ENCODE measurements around the gene OR10S1.
"Not testable (repeated sequence)": the region's sequence is repeated elsewhere in the genome, so short reads cannot be mapped to it uniquely, and the experiment has no call there.

The OR10S1 gene, protein sequence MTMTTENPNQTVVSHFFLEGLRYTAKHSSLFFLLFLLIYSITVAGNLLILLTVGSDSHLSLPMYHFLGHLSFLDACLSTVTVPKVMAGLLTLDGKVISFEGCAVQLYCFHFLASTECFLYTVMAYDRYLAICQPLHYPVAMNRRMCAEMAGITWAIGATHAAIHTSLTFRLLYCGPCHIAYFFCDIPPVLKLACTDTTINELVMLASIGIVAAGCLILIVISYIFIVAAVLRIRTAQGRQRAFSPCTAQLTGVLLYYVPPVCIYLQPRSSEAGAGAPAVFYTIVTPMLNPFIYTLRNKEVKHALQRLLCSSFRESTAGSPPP

DNA sequence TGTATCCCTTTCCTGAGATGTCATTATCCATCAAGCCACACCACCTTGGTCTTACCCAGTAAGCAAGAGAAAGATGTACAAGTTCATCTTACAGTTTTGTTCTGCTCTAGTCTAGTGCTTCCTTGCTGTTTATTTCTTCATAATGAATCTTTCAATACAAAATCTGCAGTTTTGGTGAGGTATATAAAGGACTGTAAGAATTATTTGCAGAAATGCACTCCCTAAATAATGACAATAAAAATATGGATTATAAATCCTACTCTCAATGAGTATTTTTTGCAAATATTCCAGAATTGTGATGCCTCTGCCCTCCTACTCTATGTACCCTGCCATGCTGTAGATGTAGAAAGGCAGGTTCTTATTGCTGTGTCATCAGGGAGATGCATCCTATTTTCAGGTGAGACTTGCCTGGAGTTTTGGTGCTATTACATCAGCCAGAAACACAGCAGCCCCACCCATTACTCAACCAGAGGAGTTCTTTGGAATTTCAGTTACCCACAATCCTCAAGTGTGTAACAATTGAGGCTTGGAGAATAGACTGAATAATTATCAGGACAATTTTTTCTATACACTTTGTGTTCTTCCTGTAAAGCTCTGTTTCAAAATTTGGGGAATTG, at the start of gene OR10S1:
OR10S1 (minus strand) TSS at position 51 of the 617 bp plus-strand sequence. CDS start 117 bp downstream, outside the sequence.
- no peak for DNase-seq

DNA sequence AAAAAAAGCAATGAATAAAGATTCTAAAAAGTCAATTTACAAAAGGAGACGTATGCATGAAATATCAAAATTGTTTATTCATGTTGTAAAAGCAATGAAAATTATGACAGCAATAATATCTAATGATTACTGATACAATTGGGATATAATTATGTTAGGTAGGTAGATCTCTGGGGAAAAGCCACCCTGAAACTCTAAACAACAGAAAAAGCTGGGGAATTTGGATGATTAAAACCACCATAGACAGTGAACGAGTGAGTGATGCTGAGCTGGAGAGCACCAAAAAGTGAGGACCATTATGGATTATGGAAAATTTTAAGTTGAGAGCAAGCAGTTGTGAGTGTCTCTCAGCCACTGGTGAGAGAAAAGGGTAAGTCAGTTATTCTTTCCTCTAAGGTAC, 48.9 kb upstream of the OR10S1 start, which contains the start of gene OR10G8:
OR10G8 (plus strand) TSS at position 301 of the 400 bp plus-strand sequence. CDS start 2,825 bp downstream, outside the sequence.
- DNase-seq = no peak

DNA sequence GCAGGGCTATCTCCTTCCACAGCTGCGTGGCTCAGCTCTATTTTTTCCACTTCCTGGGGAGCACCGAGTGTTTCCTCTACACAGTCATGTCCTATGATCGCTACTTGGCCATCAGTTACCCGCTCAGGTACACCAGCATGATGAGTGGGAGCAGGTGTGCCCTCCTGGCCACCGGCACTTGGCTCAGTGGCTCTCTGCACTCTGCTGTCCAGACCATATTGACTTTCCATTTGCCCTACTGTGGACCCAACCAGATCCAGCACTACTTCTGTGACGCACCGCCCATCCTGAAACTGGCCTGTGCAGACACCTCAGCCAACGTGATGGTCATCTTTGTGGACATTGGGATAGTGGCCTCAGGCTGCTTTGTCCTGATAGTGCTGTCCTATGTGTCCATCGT, 38.3 kb upstream of the OR10S1 start:
- not testable (repeated sequence) for DNase-seq

DNA sequence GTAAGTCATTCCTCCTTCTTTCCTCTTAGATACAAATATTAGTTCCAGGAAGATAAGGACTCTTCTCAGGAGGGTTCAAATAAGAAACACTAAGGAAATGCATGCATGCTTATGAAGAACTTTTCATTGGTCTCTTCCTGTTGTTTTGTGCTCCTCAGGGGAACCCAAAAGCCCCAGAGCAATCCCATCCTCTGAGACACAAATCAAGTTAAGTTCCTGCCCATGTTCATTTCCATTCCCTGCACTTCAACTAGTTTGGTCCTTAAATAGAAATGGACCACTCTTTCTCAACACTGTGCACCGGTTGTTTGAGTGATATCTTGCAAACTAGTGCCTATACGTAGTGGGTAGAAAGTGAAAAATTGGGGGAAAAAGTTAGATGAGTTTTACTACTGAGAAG, 35.1 kb upstream of the OR10S1 start, which contains the start of gene OR10G4:
OR10G4 (plus strand) TSS at position 301 of the 400 bp plus-strand sequence. CDS start 2,578 bp downstream, outside the sequence.
- DNase-seq = no peak

DNA sequence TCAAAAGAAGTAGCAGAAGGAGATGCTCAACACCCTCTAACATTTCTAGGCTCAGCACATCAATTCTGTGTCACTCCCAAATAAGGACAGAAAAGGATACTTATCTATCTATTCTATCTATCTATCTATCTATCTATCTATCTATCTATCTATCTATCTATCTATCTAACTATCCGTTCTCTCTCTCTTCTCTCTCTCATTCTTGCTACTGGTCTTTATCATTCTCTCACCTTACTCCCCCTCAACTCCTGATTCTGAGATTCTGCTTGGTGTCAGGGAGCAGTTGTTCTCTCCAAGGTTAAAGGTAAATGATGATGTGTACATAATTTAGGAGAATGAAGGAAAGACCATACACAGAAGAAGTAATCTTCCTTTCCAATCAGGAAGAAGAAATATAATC, 17.5 kb upstream of the OR10S1 start, which contains the start of gene OR10G6:
OR10G6 (minus strand) TSS at position 43 of the 400 bp plus-strand sequence; CDS start at position 43, 0 bp downstream.
- no peak for DNase-seq

DNA sequence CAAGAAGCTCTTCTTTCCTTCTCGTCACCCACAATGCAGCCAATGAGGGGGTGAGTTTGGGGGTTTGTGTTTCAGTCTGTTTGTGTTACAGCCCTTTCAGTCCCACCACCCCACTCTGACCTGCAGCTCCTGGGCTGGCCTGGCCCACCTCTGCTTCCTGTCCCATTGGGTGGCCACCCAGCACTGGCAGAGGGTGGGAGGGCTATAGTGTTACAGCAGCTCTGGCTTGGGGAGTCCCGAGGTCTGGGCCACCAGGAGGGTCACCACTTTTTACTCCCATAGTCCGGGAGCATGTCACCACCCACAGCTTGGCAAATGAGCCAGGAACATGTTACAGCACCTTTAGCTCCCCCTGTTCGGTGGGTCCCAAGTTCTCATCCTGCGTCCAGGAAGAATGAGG, 1.7 kb upstream of the OR10S1 start:
- DNase-seq = no peak

DNA sequence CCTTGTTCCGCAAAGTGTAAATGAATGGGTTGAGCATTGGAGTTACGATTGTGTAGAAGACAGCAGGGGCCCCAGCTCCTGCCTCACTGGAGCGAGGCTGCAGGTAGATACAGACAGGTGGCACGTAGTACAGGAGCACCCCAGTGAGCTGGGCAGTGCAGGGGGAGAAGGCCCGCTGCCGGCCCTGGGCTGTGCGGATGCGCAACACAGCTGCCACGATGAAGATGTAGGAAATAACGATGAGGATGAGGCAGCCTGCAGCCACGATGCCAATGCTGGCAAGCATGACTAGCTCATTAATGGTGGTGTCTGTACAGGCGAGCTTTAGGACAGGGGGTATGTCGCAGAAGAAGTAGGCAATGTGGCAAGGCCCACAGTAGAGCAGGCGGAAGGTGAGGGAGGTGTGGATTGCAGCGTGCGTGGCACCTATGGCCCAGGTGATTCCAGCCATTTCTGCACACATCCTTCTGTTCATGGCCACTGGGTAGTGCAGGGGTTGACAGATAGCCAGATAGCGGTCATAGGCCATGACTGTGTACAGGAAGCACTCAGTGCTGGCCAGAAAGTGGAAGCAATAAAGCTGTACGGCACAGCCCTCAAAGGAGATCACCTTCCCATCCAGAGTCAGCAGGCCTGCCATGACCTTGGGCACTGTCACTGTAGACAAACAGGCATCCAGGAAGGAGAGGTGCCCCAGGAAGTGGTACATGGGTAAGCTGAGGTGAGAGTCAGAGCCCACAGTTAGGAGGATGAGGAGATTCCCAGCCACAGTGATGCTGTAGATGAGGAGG, 616 bp downstream of the OR10S1 start:
- DNase-seq = no peak

DNA sequence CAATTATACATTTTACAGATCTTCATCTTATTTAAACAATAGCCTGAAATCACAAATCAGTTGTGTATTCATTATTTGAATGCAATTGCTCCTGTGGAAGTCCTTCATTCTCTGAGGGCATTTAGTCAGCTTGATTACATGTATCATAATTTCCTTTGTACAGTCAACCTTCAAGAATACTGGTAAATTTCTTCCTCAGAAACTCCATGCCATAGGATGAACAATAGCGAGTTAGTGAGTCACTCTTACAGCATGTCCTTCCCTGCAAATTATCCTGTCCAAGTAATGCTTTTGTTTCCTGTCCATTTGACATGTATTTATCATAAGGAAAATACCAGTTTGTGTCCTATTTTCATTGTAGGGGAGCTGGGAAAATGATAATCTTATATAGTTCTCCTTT, 3.8 kb downstream of the OR10S1 start:
- DNase-seq = no peak

DNA sequence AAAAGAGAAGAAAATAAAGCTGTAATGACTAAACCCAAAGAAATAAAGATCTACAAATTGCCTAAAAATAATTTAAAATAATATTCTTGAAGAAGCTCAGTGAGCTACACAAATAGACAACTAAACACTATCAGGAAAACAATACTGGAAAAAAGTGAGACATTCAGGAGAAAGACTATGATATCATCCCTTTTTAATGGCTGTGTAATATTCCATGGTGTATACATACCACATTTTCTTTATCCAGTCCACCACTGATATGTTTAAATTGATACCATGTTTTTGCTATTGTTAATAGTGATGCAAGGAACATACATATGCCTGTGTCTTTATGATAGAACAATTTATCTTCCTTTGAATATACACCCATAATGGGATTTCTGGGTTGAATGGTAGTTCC, 20.8 kb downstream of the OR10S1 start:
- no peak for DNase-seq

DNA sequence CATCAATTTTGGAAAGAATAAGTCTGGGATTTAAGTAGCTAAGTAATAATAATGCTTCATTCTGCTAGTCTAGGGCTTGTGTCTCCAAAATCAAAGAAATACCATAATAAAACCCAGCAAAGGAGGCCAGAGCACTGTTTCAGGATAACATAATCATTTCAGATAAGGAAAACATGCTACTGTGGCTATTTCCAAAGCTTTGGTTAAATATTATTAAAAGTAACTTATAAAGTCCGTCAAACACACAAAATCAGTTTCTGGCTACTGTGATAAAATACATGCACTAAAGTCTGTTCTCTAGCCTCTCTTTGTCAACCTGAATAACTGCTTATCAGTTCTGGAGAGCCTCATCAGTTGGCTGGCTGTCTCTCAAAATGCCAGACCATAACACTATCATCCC, 32.4 kb downstream of the OR10S1 start:
- no peak for DNase-seq

DNA sequence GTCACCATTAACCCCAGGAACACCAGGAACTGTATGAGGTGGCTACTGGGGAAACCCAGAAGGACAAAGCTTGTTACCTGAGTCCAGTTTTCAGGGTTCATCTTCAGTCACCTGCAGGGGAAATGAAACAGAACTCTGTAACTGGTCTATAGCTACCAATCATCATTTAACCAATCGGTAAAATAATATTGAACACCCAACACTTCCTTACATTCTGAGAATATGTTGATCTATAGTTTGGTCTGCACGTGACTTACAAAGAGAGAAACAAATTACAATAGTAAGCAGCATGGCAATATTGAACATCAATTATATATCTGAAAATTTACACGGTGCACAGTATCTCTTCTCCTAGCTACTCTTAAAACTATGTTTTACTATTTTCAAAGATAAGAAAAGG, 33.8 kb downstream of the OR10S1 start, which contains the start of gene OR6T1:
OR6T1 (minus strand) TSS at position 101 of the 400 bp plus-strand sequence; CDS start at position 101, 0 bp downstream.
- DNase-seq = no peak

DNA sequence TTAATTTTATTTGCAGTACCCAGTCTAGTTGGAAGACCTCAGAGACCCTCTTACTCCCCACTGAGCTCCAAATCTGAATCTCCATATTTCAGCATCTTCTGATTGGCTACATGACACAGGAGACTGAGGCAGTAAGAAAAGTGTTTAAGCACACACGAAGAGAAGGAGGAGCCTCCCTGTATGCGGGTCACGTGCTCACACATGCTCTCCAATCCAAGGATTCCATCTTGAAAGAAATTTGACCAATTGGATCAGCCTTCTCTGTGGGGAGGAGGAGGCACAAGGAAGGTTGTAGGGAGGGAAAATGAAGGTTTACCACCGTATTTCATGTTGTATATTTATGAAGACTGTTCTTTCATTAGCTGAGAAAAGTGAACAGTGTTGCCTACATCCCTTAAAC, 35.2 kb downstream of the OR10S1 start:
- no peak for DNase-seq

DNA sequence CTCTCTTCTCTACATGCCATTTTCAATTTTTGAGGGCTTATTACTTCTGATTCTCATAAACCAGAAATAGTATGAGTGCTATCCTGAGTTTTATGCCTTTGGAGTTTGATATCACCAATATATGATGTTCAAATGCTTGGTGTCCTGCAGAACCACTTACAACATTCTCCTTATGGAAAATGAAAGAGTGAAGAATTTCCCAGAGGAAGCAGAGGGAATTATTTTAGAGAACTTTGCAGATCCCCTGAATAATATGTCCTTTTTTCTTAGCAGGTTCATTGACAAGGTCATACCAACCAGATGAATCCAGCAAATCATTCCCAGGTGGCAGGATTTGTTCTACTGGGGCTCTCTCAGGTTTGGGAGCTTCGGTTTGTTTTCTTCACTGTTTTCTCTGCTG, 38.3 kb downstream of the OR10S1 start, which contains the start of gene OR4D5:
OR4D5 (plus strand) TSS at position 301 of the 400 bp plus-strand sequence; CDS start at position 301, 0 bp downstream.
- DNase-seq = no peak
